HL-60 (cell line): ENCODE data around the gene ADAMTS17.

Experiments
- DNase-seq, 2 experiments: peaks; one replicate each; pipeline ENCODE4 v3.0.0-alpha.2; 2010 to 2020; ENCODE audit warnings: low read depth in 1 of 2, low spot score in 1 of 2
- H3K27ac ChIP-seq: fragments of 250-450 bp; sonication (Bioruptor Pico); replicated peaks from 2 replicates; pipeline ENCODE4 v1.5.1; 2020; ENCODE audit warnings: mild to moderate bottlenecking, moderate library complexity
- H3K27me3 ChIP-seq: fragments of 250-450 bp; sonication (Bioruptor Pico); 2 replicates; pipeline ENCODE4 v1.5.1; 2021; ENCODE audit warnings: mild to moderate bottlenecking, moderate library complexity; ENCODE audit not compliant: insufficient read depth, poor library complexity, severe bottlenecking
- H3K4me3 ChIP-seq: replicated peaks from 2 replicates; pipeline ENCODE4 v1.5.1; 2011; ENCODE audit warnings: mild to moderate bottlenecking, control low read depth, low read length; ENCODE audit not compliant: insufficient read depth
- CTCF ChIP-seq: IDR thresholded peaks from one replicate; pipeline ENCODE4 v1.5.1; 2011; ENCODE audit warnings: low read length, control low read depth, inconsistent platforms; ENCODE audit not compliant: insufficient read depth
- GABPA ChIP-seq: IDR thresholded peaks from 2 replicates; pipeline ENCODE4 v1.6.1; 2012; ENCODE audit warnings: low read depth
- POLR2AphosphoS5 ChIP-seq: IDR thresholded peaks from 2 replicates; pipeline ENCODE4 v1.6.1; 2012; ENCODE audit warnings: low read depth
- SPI1 ChIP-seq: IDR thresholded peaks from 2 replicates; pipeline ENCODE4 v1.6.1; 2012; ENCODE audit warnings: low read depth, mild to moderate bottlenecking, borderline replicate concordance
- TF ChIP-seq, protein P1 (sequence below): IDR thresholded peaks from 2 replicates; pipeline ENCODE4 v1.6.1; 2012; ENCODE audit warnings: low read depth; ENCODE audit not compliant: insufficient replicate concordance

ADAMTS17 gene

DNA sequence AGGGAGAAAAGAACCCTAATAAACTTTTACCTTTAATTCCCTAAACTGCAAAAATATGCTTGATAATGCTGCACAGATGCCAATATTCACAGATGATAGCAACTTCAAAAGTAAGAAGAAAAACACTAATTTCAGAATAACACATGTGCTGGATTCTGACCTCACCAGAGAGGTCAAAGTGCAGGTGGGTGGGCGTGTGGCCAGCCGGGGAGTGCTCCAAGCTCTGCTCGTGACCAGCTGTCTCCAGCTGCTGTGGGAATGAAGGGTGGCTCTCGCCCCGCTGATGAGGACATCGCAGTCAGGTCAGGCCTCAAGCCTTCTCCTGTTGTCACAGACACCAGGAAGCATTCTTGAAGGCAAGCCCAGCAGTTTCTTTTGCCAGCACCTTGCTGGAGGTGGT lies 57.1 kb downstream of the ADAMTS17 start:
- TF ChIP-seq, protein P1, sequence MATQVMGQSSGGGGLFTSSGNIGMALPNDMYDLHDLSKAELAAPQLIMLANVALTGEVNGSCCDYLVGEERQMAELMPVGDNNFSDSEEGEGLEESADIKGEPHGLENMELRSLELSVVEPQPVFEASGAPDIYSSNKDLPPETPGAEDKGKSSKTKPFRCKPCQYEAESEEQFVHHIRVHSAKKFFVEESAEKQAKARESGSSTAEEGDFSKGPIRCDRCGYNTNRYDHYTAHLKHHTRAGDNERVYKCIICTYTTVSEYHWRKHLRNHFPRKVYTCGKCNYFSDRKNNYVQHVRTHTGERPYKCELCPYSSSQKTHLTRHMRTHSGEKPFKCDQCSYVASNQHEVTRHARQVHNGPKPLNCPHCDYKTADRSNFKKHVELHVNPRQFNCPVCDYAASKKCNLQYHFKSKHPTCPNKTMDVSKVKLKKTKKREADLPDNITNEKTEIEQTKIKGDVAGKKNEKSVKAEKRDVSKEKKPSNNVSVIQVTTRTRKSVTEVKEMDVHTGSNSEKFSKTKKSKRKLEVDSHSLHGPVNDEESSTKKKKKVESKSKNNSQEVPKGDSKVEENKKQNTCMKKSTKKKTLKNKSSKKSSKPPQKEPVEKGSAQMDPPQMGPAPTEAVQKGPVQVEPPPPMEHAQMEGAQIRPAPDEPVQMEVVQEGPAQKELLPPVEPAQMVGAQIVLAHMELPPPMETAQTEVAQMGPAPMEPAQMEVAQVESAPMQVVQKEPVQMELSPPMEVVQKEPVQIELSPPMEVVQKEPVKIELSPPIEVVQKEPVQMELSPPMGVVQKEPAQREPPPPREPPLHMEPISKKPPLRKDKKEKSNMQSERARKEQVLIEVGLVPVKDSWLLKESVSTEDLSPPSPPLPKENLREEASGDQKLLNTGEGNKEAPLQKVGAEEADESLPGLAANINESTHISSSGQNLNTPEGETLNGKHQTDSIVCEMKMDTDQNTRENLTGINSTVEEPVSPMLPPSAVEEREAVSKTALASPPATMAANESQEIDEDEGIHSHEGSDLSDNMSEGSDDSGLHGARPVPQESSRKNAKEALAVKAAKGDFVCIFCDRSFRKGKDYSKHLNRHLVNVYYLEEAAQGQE: no peak
- TF ChIP-seq POLR2AphosphoS5: no peak
- no peak for TF ChIP-seq SPI1
- no peak for DNase-seq
- Histone ChIP-seq H3K27ac (no peak overlapping the region), H3K27me3 (no peaks in the 10 kb centered on the region), H3K4me3 (no peak overlapping the region)

DNA sequence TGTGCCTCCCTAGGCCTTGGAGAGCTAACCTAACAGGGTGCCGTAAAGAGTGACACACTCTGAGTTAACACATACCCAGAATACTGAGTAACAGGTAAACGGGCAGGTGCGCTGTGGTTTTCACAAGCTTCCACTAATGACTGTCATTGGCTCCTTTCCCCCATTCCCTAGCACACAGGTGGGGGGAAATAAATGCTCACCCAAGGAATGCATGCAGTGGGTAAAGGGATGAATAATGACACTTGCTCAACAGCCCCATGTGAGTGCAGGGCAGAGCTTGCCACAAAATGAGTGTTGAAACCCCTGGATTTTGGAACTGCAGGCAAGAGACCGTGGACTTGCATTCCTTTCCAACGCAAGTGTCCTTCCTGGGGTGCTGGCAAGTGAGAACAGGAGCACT lies 57.6 kb downstream of the ADAMTS17 start:
- no peaks in the 10 kb centered on the region for H3K27me3 ChIP-seq
- TF ChIP-seq POLR2AphosphoS5 (no peak), SPI1 (no peak), CTCF (no peak), GABPA (no peak)
- TF ChIP-seq, protein P1: no peak
- DNase-seq: no peak
- H3K27ac ChIP-seq: no peak overlapping the region
- H3K4me3 ChIP-seq: no peak overlapping the region

DNA sequence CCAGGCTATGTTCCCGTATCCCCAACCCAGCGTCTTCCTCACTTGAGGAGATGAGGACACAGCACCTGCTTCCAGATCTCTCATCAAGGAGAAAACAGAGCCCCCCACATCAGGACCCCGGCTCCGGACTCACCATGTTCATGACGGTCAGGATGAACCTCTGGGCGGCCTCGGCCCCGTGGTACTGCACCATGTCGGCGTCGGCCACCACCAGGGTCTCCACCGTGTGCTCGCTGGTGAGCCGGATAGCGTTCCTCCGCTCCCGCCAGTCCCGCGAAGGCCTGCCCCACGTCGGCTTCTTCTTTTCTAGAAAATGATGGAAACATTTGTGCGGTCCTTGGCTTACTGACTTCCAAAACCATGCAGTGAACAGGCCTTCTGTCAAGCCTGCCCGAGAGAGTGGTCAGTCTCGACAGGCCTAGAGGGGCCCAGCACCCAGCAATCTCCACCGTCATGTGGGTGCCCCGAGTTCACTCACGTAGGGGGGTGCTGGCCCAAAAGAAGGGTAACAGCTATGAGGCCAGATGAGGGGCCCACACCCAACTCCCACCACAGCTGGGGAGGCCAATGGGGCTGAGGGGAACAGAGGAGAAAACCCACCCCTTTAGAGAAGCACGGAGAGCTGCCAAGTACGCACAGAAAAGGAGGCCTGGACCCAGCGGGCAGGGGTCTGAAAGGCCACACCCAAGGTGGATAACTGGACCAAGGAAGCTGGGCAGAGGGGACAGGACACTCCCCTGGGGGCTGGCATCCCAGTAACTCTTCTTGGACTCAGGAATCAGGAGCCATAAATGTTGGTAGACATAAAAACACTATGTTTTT lies 60.5 kb downstream of the ADAMTS17 start:
- no peak overlapping the region for H3K4me3 ChIP-seq
- TF ChIP-seq CTCF (no peak), SPI1 (no peak), GABPA (no peak), POLR2AphosphoS5 (no peak)
- TF ChIP-seq, protein P1: no peak
- H3K27ac ChIP-seq: no peak overlapping the region
- no peak for DNase-seq
- H3K27me3 ChIP-seq: no peaks in the 10 kb centered on the region
